Stimulated activated CD4-positive, alpha-beta T cell treated with anti-CD3 and anti-CD28 coated beads, TNF-alpha, amount 100 ng/mL, for 4 hours (primary cell): ENCODE data around the gene ZNF385B.

Experiments used
- DNase-seq, 3 experiments: peaks; one replicate each; pipeline ENCODE4 v3.0.0-alpha.2; 2020; ENCODE audit warnings: low read depth in 3 of 3

The ZNF385B gene

DNA sequence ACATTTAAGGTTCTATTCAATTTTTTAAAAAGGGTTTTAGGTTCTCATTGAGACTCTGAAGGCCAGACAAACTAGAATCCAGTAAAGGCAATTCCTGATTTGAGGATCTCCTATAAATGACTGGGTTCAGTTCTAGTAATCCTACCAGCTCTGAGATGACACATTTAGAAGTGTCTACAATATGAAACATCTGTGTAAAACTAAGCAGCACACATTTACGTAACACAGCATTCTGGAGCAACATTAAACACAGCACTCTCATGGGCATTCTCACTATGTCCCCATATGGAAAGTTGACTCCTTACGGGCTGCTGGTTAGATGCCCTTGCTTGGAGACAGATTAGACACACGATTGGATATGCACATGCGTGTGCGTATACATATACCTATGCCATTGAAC, 114.4 kb downstream of the ZNF385B start:
- no peak for DNase-seq

DNA sequence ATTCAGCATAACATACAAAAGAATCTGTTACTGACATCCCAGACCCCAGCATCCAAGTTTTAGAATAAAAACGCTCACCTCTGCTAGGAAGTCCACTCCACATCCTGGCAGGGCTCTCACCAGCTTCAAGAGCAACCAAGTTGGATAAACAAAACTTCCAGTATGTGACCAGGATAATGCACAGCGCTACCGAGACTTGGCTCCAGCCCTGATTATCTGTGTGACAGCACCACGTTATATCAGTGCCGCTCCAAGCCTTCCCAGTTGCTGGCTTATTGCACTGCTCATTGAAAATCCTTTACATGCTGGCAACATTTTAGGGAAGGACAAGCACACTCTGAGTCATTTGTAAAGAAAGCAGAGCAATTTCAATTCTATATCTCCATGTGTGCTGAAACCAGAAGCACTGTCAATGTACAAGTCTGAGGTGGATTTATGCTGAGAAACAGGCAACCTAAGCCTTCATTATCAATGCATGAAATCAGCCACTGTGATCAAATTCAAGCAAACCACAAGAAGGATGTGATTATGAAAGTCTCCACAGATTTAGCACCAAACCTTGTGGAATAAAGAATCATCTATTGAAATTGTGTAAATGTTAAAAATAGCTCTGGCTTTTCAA, 115.7 kb downstream of the ZNF385B start:
- no peak for DNase-seq

DNA sequence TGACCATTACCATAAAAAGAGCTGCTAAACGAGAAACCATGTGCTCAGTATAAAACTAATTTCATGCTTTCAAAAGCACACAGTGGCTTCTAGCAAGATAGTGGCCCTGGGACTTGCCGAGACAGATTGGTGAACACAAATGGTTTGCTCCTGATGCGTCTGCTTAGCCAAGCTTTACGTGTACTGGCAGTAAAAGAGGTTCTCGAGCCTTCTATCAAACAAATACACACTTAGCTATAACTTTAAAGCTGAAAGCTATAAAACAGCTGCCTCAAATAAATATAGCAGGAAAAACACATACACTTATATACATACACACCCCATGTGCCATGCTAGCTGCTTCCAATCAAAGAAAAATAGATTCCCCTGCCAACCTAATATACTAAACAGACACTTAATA, 117.0 kb downstream of the ZNF385B start:
- no peak for DNase-seq

DNA sequence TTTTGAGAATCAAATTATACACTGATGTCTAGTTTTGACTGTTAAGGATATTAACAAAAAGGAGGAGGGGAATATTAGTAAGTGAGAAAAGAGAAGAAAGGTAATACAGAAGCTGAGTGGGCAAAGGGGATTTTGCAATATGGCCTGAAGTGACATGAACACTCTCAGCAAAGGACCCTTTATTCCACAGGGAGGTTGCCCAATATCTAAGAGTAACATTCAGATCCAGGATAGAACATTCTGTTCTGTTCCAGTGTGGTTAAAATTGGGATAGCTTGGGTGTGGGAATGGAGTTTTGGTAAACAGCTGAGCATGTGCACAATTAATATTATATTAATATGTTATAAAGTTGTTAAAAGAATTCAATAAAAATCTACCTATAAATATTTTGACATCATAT, 120.1 kb downstream of the ZNF385B start:
- DNase-seq = no peak

DNA sequence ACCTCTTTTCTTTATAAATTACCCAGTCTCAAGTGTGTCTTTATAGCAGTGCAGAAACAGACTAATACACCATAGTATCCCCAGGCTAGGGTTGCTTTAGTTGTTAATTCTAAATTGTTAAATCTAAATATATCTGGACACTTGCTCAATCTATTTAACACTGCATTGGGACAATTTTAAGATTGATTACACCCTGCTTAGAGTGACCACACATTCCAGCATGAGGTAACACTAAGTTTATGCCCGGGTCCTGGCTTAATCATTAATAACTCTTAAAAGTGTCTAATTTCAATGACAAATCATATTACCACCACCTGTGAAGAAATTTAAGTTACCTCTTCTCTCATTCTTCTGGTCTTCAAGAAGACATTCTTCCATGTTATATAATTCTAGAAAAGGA, 131.4 kb downstream of the ZNF385B start:
- DNase-seq = no peak

DNA sequence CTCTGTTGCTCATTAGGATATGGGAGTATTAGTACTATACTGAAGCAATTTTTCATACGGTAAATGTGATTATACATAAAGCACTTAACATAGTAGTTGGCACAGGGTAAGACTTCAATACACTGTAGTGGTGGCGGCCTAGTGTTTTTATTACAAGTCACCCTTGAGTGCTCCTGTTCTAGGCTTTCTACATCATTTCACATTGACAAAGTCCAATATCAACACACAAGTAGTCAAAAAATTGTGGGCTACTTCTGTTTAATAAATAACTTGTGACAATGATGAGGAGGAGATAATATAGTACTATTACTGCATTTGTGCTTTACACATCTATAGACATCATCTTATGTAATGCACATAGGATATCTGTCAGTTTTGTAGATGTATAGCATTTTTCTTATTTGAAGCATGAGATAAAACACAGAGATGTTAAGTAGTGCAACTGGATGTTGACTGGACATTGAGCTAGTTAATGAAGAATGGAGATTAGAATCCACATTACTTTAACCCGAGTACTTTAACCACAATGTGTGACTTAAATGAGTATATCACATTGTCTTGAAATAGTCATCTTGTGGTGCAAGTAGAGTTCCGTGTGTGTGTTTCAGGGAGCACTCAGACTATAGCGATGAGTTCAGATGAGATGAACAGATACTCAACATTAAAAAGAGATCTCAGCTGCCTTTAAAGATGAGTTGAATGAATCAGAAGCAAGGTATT, 134.8 kb downstream of the ZNF385B start:
- no peak for DNase-seq

DNA sequence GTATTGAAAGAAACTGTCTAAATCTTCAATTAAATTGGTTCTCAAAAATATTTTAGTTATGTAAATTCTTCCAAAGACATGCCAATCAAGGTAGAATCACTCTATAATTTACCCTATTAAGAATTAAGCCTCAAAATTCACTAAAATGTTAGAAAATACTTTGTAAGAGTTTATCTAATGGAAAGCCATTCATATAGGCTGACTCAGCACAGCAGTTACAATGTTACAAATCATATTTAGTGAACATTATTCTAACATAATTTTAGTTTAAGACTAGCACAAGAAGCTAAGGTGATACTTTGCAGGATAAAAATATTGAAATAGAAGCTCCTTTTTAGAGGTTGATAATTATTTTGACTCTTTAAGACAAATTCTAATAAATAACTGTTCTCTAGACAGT, 137.0 kb downstream of the ZNF385B start:
- no peak for DNase-seq

DNA sequence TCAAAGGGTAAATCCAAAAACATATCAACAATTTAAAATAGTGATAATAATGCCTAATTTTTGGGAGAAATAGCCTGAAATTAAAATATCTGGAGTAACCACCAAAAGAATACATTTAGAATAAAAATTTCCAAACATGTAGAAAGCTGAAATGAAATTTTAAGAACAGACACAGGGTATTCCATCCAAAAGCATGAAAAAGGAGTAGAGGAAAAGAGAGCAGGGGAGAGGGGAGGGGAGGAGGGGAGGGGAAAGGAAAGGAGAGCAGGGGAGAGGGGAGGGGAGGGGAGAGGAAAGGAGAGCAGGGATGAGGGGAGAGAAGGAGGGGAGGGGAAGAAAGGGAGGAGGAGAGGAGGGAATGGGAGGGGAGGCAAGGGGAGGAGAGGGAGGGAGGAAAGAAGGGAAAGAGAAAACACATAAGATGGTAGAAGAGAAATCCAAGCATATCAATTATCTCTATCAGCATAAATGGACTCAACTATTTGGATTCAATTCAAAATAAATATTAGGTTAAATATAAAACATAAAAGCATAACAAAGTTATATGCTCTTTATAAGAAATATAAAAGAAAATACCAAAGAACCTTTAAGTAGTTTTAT, 141.1 kb downstream of the ZNF385B start:
- DNase-seq = no peak

DNA sequence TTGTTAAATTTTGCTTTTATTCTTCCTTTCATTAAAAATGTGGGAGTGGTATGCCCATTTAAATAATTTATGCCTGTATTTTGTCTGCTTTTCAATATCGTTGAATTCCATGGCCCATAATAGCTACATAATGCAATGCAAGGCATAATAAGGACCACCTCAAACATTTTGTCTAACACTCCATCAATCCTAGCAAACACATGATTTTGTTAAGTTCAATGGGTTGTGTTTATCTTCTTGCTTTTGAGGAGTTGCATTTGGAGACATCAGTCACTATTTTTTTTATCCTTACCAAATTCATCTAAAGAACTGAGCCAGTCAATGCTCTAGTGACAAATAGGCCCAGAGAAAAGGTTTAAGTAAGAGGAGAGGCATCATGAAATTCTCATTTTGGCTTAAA, 145.5 kb downstream of the ZNF385B start:
- DNase-seq = no peak

DNA sequence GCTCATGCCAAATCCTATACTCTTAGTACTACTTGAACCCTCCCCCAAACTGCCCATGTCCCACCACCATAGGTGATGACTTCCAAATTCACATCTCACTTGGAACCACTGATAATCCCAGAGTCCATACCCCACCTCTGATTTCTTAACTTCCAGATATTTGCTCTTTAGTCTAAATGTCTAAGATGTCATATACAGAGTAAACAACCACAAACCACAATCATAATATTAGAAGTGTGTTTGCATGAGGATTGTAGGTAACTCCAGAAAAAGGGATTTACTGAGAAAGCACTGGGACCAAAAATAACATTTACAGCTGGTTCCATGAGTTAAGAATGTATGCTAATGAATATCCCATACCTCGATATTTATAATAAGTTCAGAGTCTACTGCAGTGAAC, 146.2 kb downstream of the ZNF385B start:
- DNase-seq = no peak

DNA sequence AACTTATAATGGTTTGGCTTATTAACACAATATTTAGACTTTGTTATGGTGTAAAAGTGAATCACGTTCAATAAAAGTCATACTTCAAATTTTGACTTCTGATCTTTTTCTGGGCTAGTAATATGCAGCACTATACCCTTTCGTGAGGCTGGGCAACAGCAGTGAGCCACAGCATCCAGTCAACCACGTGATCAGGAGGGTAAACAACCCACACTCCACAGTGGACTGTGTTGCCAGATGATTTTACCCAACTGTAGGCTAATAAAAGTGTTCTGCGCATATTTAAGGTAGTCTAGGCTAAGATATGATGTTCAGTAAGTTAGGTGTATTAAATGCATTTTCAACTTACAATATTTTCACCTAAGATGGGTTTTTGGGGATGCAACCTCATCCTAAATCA, 148.6 kb downstream of the ZNF385B start:
- no peak for DNase-seq

DNA sequence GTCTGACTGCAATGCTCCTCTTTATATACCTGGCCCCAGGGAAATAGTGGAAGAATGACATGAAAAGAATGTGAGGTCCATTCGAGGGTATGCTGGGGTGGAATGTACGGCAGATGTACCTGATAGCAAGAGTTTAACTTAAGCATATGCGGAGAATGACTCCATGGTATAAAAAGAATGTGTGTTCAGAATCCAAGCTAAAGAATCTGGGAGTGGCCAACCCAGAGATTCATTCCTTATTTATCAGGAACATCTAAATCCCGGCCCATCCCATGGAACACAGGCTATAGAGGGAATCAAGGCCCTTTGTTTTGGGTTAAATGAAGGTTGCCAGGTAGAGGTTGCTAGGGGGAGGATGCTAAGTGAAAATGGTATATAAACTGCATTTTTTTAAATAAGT, 150.0 kb downstream of the ZNF385B start:
- DNase-seq = no peak

DNA sequence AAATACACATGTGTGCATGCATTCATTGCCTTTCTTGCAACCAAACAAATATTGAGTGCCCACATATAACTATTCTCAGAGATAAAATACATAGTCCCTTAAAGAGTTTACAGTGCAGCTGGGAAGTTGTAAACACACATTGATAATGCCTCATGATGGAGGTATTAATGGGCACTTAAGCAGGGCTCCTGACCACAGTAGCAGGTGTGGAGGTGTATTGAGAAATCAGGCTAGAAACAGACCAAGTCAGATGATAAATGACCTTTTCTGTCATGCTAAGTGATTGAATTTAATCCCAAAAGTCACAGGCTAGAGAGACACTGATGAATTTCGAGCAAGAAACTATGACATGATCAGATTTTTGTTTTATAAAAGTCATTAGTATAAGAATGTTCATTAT, 157.7 kb downstream of the ZNF385B start:
- no peak for DNase-seq

DNA sequence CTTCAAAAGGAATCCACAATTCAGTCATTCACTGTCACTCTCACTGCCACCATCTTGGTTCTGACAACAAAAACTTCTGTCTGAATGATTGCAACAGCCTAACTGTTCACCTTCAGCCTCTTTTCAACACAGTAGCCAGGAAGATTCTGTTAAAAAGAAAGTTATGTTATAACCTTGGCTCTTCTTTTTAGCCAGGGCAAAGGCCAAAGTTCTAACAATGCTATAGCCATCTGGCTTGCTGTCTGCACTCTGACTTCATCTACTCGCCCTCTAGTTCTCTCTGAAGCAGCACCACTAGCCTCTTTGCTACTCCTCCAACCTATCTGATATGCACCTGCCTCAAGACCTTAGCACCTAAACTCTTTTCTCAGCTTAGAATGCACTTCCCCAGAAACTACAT, 158.5 kb downstream of the ZNF385B start:
- no peak for DNase-seq

DNA sequence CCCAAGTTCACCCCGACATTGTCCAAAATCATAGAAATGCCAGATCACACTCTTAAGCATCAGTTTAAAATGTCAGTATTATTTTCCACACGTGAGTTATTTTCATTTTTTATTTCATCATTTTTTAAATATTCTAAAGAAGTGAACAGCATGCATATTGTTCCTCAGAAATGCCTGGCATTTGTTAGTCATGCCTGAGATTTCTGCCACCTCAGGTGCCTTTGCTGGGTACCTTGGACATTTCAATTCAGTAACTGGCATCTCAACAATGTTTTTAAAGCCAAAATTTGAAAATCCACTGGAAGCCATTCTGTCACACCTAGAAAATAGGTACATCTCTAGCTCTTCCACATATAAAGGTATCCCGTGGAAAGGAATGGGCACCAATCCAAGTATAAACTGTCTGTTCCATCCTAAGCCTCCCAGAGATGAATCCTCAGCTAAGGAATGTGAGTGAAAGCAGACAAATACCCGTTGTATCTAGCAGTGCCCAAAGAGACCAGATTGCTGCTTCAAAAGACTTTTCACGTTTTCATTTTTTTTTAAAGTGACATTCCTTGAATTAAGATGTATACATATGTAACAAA, 159.8 kb downstream of the ZNF385B start:
- no peak for DNase-seq

DNA sequence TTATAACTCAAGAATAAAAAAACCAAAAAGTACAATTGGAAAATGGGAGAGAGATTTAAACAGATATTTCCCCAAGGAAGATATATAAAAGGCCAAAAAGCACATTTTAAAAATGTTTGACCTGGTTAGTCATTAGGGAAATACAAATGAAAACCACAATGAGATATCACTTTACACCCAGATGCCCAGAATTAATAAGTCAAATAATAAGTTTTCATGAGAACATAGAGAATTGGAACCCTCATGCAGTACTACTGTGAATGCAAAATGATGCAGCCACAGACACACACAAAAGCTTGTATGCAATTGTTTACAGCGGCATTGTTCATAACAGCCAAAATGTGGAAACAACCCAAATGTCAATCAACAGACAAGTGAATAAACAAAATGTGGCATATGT, 165.9 kb downstream of the ZNF385B start:
- DNase-seq = no peak

DNA sequence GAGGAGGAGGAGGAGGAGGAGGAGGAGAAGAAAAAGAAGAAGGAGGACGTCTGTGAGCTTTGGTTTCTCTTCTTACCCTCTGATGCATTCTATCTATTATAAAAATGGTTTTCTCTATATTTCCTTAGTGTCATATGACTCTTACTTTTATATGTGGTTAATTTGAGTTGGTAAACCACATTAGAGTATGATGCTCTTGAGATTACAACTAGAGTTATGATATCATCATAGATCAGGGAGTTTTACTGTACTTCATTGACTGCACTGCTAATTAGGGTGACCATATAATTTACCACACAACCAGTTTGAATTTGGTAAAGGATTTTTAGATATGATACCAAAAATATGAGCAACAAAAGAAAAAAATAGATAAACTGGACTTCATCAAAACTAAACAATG, 166.4 kb downstream of the ZNF385B start:
- DNase-seq = no peak

DNA sequence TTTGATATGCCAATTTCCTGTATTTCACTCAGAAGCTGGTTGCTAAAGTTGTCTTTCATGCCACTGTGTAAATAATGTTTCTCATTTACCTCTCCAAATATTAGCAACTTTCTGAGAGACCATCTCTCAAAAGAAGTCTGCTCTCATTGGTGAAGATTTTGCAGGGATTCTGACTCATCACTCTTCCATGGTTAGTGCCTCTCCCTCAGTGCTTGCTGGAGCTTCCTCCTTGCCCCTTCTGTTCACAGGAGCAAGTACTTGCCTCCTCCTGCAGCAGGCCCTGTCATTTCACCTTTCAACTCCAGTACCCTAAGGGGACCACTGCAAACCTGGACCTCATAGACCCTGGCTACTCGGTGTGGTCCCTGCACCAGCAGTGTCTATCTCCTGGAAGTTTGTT, 168.8 kb downstream of the ZNF385B start:
- DNase-seq = no peak

DNA sequence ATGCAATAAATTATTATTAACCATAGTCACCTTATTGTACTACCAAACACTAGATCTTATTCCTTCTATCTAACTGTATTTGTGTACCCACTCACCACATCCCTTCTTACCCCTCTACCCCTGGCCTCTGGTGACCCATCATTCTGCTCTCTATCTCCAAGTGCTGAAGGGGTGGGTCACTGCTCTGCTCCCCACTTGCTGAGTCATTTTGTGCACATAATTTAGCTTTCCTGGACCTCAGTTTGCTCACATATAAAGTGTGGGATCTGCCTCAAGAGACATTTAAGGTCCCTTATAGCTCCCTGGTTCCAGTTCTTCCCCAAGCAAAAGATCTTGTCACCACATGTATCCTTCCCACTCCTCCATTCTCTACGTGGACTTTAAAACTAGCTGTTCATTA, 169.4 kb downstream of the ZNF385B start:
- DNase-seq = no peak

DNA sequence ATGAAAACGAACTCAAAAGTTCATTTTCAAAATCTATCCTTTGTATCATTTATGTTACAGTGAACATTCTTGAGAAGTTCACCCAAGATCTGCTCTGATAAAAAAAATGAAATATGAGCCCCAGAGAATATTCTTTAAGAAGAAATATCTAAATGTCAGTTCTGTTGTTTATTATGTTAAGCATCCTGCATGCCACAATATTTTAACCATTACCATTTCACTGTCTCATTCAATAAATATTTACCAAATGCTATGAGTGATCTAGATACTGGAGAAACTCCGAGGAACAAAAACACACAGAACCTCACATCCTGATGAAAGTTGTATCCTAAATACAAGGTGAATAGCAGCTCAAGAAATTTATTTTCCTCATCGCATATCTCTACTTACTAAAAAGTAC, 170.2 kb downstream of the ZNF385B start:
- no peak for DNase-seq

DNA sequence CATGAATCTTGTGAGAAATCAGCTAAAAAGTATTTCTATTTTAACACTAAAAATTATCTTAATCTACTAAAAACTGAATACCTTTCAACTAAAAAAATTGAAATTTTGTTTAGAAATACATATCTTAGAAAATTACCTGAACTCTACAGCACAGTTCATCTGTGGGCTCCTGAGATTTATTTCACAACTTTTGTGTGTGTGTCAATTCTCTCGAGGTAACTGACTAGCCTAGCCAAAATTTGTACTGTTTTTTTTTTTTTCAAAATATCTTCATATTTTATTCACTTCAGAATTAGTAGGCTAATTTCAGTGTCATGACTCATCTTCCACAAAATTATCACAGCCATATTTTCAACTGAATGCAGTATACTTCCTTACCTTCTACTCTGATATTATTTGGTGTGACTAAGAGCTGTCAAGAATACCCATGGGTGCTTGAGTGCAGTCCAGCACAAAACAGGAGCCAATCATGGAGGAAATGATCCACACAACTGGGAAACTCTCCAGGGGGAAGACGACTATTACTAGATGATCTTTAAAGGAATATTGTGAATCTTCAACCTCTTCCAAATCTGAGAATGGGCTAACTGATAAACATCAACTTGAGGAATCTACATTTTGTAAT, 174.6 kb downstream of the ZNF385B start:
- DNase-seq = no peak

DNA sequence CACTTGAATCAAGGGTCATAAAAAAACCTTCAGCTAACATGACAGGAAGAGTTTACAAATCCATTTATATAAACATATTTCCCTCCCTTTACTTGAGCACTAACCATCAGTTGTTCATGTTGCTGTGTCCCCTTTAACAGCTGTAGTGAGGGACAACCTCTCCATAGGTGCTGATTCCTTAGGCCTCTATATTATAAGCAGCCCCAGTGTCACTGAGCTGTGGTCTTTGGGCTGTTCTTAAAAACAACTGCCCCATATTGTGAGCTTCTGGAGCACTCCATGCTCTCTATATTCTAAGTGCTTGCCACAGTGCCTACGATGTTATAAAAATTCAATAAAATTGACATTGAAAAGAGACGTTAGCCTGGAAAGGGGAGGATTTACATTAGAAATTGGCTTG, 175.3 kb downstream of the ZNF385B start:
- no peak for DNase-seq

DNA sequence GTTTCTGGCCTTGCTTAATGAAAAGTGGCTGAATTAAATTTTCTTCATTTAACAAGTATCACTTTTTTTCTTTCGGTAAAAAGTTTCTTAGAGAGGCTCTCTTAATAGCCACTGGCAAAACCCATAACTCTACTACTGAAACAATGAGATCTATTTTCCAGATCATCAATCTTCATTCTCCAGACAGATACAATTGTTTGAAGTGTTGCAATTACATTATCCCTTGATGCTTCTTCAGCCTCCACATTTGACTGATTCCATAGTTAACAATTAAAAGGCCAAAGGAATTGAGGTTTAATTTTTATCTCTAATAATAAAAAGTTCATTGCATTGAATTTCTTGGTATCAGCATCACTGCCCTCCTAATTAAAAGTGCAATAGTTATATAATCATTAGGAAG, 176.3 kb downstream of the ZNF385B start:
- DNase-seq = no peak
